WTC11 (cell line): ENCODE data around the gene EEIG2.

ENCODE experiments used
- GABPB1 ChIP-seq: sonication (generic); formaldehyde crosslinking; IDR thresholded peaks from 2 replicates; pipeline ENCODE4 v1.8.1; 2023; ENCODE audit warnings: mild to moderate bottlenecking, missing genetic modification reagents
- MAX ChIP-seq: sonication (generic); formaldehyde crosslinking; IDR thresholded peaks from 2 replicates; pipeline ENCODE4 v1.8.0; 2022; ENCODE audit warnings: mild to moderate bottlenecking, missing genetic modification reagents
- NR2C2 ChIP-seq: sonication (generic); formaldehyde crosslinking; IDR thresholded peaks from 2 replicates; pipeline ENCODE4 v1.8.0; 2022; ENCODE audit warnings: mild to moderate bottlenecking, missing genetic modification reagents
- RELA ChIP-seq: sonication (generic); formaldehyde crosslinking; IDR thresholded peaks from 2 replicates; pipeline ENCODE4 v1.8.1; 2022; ENCODE audit warnings: missing genetic modification reagents, mild to moderate bottlenecking, borderline replicate concordance
- ZNF416 ChIP-seq: fragments of 250-450 bp; sonication (Bioruptor Pico); IDR thresholded peaks from 2 replicates; pipeline ENCODE4 v1.9.0; 2021; ENCODE audit warnings: mild to moderate bottlenecking, inconsistent platforms
- TF ChIP-seq, protein P1 (sequence below): fragments of 200-600 bp; IDR thresholded peaks from 2 replicates; pipeline ENCODE4 v1.8.0; 2022; ENCODE audit warnings: antibody characterized with exemption
- TF ChIP-seq, protein P2 (sequence below): sonication (generic); formaldehyde crosslinking; IDR thresholded peaks from 2 replicates; pipeline ENCODE4 v1.8.0; 2022; ENCODE audit warnings: mild to moderate bottlenecking, missing genetic modification reagents

GRCh38 chr1:108601708-108602410 is 42.0 kb downstream of the EEIG2 start:
- TF ChIP-seq NR2C2: no peak
- TF ChIP-seq, protein P1, sequence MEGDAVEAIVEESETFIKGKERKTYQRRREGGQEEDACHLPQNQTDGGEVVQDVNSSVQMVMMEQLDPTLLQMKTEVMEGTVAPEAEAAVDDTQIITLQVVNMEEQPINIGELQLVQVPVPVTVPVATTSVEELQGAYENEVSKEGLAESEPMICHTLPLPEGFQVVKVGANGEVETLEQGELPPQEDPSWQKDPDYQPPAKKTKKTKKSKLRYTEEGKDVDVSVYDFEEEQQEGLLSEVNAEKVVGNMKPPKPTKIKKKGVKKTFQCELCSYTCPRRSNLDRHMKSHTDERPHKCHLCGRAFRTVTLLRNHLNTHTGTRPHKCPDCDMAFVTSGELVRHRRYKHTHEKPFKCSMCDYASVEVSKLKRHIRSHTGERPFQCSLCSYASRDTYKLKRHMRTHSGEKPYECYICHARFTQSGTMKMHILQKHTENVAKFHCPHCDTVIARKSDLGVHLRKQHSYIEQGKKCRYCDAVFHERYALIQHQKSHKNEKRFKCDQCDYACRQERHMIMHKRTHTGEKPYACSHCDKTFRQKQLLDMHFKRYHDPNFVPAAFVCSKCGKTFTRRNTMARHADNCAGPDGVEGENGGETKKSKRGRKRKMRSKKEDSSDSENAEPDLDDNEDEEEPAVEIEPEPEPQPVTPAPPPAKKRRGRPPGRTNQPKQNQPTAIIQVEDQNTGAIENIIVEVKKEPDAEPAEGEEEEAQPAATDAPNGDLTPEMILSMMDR: no peak
- TF ChIP-seq, protein P2, sequence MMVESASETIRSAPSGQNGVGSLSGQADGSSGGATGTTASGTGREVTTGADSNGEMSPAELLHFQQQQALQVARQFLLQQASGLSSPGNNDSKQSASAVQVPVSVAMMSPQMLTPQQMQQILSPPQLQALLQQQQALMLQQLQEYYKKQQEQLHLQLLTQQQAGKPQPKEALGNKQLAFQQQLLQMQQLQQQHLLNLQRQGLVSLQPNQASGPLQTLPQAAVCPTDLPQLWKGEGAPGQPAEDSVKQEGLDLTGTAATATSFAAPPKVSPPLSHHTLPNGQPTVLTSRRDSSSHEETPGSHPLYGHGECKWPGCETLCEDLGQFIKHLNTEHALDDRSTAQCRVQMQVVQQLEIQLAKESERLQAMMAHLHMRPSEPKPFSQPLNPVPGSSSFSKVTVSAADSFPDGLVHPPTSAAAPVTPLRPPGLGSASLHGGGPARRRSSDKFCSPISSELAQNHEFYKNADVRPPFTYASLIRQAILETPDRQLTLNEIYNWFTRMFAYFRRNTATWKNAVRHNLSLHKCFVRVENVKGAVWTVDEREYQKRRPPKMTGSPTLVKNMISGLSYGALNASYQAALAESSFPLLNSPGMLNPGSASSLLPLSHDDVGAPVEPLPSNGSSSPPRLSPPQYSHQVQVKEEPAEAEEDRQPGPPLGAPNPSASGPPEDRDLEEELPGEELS (CRISPR knock-in tag): no peak
- TF ChIP-seq MAX (CRISPR knock-in tag): no peak
- no peak for TF ChIP-seq ZNF416 (CRISPR knock-in tag)
- no peak for TF ChIP-seq GABPB1 (CRISPR knock-in tag)
- TF ChIP-seq RELA (CRISPR knock-in tag): no peak
